Astrocyte of the spinal cord (primary cell): ENCODE data around the gene OSM.

Experiments used
- DNase-seq: peaks from one replicate; pipeline ENCODE4 v3.0.0; 2011; ENCODE audit warnings: low read depth, low spot score
- H3K4me3 ChIP-seq: 2 replicates; pipeline ENCODE4 v1.5.1; 2011; ENCODE audit warnings: low read depth, mild to moderate bottlenecking, low read length, moderate library complexity
- in situ Hi-C: cut with HindIII; loops from 2 replicates; pipeline ENCODE4 v1.10.0; 2017; ENCODE audit warnings: low sequenced_read_pairs
- TF ChIP-seq, protein P1 (sequence below): IDR thresholded peaks from 2 replicates; pipeline ENCODE4 v1.5.1; 2012; ENCODE audit warnings: low read depth, mild to moderate bottlenecking, low read length, inconsistent platforms

OSM gene

DNA sequence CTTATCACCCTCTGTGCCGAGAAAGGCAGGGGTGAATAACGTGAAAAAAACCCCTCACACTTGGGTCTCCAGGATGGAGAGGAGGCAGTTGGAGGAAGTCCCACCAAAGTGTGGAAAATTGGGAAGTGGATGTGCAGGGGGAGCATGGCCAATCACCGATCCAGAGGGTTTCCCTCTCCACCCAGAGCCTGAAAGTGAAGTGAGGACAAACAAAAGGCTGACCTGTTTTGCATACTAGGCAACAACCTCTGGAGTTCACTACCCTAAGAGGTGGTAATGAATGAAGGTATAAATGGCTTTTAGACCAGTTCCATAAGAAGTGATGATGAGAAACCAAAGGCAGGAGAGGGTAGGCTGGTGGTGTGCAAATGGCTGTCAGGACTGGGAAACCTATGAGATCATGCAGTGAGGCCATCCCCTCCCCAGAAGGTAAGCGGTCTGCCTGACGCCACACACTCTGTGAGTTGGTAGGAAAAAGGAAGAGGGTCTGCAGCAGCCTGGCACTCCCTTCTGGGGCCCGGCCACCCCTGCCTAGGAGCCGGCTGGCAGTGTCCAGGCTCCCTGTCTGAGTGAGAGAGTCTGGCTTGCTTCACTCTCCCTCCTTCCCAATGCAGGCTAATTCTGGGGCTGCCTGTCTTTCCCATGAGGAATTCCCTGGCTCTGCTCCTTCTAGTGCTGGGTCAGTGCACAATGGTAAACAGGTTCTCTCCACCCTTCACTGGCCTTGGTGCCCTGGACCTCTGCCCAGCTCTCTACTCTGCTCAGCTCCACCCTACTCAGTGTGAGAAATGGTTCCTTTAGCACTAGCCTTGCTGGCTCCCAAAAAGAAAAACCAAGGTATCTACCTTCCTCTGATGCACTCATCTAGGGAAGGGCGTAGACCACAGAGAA, 44.5 kb upstream of the OSM start:
- in situ Hi-C loops = no loop called here
- TF ChIP-seq, protein P1, sequence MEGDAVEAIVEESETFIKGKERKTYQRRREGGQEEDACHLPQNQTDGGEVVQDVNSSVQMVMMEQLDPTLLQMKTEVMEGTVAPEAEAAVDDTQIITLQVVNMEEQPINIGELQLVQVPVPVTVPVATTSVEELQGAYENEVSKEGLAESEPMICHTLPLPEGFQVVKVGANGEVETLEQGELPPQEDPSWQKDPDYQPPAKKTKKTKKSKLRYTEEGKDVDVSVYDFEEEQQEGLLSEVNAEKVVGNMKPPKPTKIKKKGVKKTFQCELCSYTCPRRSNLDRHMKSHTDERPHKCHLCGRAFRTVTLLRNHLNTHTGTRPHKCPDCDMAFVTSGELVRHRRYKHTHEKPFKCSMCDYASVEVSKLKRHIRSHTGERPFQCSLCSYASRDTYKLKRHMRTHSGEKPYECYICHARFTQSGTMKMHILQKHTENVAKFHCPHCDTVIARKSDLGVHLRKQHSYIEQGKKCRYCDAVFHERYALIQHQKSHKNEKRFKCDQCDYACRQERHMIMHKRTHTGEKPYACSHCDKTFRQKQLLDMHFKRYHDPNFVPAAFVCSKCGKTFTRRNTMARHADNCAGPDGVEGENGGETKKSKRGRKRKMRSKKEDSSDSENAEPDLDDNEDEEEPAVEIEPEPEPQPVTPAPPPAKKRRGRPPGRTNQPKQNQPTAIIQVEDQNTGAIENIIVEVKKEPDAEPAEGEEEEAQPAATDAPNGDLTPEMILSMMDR = no peak
- H3K4me3 ChIP-seq = no peak overlapping the region
- DNase-seq = no peak

DNA sequence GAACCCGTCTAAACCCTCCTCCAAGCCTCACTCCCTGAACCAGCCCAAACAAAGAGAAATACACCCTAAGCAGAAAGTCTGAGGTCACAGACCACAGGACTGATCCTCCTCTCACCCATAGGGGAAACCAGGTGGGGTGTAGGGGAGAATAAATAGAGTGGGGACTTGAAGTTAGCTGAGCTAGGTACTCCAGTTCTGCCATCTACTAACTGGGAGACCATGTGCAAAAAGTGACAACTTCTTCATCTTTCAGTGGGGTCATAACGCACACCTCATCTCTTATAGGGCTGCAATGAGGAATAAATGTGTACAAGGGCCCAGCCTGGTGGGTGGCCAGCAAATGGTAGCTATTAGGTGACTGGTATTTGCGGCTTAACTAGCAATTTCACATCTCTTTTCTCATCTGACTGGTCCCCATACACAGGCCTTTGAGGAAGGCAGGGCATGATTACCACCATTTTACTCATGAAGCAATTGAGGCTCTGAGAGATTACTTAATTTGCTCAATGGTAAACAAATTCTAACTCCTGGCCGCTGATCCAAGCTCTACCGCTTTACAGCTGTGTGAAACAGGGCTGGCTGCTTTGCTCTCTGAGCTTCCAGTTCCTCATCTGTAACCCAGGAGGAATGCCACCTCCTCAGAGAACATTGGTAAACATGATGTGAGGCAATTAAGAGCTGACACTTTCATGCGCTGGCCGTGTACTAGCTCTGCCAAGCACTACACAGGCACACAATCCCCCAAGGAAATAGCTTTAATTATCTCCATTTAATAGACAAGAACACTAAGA, 43.5 kb upstream of the OSM start:
- in situ Hi-C loops = no loop called here
- no peak for DNase-seq
- H3K4me3 ChIP-seq = no peak overlapping the region
- TF ChIP-seq, protein P1 = no peak

- TF ChIP-seq, protein P1 = no peak
- in situ Hi-C loops = no loop called here
- H3K4me3 ChIP-seq = no peak overlapping the region
- no peak for DNase-seq
Observed at GRCh38 chr22:30308518-30309230, 42.0 kb upstream of the OSM start.

DNA sequence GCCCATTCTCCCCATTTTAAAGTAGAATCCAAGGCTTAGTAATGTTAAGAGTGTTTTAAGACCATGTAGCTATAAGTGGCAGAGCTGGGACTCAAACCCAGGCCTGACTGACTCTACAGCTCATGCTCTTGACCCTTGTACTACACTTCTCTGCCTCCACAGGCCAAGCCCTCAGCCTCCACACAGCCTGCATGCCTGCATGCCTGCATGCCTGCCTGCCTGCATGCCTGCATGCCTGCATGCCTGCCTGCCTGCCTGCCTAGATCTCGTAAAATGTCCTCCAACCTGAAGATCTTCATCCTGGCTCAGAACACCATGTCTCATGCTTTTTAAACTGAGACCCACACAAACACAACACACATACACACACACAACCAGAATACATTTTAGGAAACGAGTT, 41.4 kb upstream of the OSM start:
- in situ Hi-C loops = no loop called here
- DNase-seq = no peak
- no peak overlapping the region for H3K4me3 ChIP-seq
- TF ChIP-seq, protein P1 = no peak

DNA sequence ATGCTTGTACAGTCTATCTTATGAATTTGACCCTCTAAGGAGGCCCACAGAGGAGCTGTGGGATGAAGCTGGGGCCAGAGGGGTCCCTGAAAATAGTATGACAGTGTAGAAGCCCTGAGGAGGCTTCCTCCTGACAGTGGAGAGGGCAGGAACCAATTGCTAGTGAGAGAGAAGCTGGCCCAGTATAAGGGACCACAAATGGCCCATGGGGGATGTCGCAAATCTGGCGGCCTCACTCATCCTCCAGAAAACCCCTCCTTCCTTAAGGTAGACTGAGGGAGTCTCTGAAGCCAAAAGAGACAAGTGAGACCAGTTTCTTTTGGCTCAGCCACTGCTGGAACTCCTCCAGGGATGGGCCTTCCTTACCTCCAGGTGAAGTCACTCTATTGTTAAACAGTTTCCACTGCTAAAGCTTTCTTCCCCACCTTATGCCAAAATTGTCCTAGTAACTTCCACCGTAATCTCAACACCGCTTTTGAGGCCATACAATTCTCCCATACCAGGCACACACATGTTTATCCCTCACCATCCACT, 40.5 kb upstream of the OSM start:
- H3K4me3 ChIP-seq = no peak overlapping the region
- in situ Hi-C loops = no loop called here
- DNase-seq = no peak
- TF ChIP-seq, protein P1 = no peak

DNA sequence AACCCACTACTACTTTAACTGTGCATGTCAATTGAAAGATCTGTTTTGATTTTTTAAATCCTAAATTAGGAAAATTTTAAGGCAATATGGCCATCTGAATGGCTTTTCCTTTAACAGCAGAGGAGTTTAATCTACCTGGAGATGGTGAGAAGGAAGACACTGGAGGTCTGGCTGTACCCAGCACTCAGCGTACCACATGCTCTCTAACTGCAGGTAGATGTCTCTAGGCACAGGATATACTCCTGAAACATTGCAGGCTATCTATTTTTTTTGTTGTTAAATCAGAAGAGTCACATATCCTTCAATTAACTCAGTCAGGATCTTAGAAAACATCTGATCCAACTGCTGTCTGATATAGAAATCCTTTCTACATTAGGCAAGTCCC, 40.0 kb upstream of the OSM start:
- H3K4me3 ChIP-seq = no peak overlapping the region
- in situ Hi-C loops = no loop called here
- no peak for DNase-seq
- TF ChIP-seq, protein P1 = no peak
